ENCODE measurements around the gene TXNDC17. TPM values are rescaled to one million over a fixed set of nuclear protein-coding genes. Genes with fewer than 3 reads are reported as not detected.

The TXNDC17 gene
- total RNA-seq, 4 donors from 2014 or later, result 58.5 to 109 (median 74.2) TPM

DNA sequence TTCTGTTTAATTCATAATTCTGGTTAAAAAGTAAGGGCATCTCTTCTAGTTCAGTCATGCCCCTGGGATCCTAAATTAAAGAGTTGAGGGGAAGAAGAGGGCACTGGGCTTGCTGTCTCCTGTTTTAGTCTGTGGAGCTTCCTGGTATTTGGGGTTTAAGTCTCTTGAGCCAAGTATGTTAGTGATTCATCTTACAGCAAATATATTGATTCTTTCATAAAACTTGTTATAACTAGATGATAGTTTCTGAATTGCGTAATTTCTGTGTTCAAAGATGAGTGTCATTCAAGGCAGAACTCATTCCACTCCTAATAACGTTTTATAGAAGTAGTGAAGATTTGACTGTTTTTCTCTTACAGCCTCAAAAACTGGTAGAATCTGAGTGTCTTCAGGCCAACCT, 1.7 kb downstream of the TXNDC17 start:
- DNase-seq (ENCODE audit: extremely low spot score), result no peak
- Histone ChIP-seq H3K36me3 (peaks cover 16 to 51% (median 35%) of the 10 kb centered on the region in 4 donors), H3K4me1 (peaks cover 18 to 42% (median 33%) of the 10 kb centered on the region in 4 donors), H3K9me3 (no peaks in the 10 kb centered on the region), H3K27me3 (no peaks in the 10 kb centered on the region), H3K4me3 (no peak overlapping the region), H3K27ac (replicated peaks in 1 of 4) (no peak overlapping the region)
- 68% methylated on average over 2 of the region's 2 CpGs for WGBS
- intact Hi-C loops (cut with DNase I), result loop anchor here (5.0 kb wide), 1 partner anchor 170 kb away; no protein-coding TSS in a partner anchor
- TF ChIP-seq EP300 (IDR thresholded peaks at IDR 0.05) (no peak), POLR2A (IDR thresholded peaks at IDR 0.05; ENCODE audit: low read depth) (no peak), POLR2AphosphoS5 (IDR thresholded peaks at IDR 0.05) (no peak)
- TF ChIP-seq, protein P1, sequence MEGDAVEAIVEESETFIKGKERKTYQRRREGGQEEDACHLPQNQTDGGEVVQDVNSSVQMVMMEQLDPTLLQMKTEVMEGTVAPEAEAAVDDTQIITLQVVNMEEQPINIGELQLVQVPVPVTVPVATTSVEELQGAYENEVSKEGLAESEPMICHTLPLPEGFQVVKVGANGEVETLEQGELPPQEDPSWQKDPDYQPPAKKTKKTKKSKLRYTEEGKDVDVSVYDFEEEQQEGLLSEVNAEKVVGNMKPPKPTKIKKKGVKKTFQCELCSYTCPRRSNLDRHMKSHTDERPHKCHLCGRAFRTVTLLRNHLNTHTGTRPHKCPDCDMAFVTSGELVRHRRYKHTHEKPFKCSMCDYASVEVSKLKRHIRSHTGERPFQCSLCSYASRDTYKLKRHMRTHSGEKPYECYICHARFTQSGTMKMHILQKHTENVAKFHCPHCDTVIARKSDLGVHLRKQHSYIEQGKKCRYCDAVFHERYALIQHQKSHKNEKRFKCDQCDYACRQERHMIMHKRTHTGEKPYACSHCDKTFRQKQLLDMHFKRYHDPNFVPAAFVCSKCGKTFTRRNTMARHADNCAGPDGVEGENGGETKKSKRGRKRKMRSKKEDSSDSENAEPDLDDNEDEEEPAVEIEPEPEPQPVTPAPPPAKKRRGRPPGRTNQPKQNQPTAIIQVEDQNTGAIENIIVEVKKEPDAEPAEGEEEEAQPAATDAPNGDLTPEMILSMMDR (IDR thresholded peaks at IDR 0.05), result no peak

DNA sequence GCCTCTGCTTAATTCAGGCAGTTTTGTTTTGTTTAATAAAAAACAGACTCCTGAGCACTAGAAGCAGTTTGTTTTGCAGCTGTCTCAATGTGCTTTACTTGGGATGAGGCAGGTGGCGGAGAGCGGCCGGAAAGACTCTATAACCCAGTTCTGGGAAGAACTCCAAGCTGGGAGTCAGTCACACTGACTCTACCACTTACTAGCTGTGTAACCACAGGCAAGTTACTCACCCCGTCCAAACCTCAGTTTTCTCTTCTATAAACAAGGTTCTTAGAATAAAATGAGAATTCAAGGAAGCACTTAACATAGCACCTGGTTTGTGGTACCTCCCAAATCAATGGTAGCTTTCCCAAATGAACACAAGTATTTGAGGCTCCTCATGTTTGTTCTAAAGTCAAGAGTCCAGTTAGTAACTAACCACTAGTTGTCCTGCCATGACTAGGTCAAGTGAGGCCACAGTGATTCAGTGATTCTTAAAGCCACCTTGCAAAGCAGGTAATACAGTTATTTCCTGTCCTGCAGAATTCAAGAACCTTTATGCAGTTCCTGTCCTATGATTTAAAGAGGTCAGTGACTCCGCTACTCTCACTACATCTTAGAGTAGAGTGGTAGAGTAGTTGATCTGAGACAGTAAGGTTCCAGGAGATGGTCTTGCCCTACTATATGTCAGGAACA, 2.7 kb downstream of the TXNDC17 start:
- Histone ChIP-seq H3K27ac (replicated peaks in 1 of 4) (no peak overlapping the region), H3K9me3 (no peaks in the 10 kb centered on the region), H3K4me3 (no peak overlapping the region), H3K27me3 (no peaks in the 10 kb centered on the region), H3K4me1 (peaks cover 17 to 35% (median 32%) of the 10 kb centered on the region in 4 donors), H3K36me3 (peaks cover 19 to 61% (median 40%) of the 10 kb centered on the region in 4 donors)
- TF ChIP-seq POLR2AphosphoS5 (IDR thresholded peaks at IDR 0.05), result no peak
- TF ChIP-seq POLR2A (IDR thresholded peaks at IDR 0.05; ENCODE audit: low read depth), result no peak
- TF ChIP-seq, protein P1 (IDR thresholded peaks at IDR 0.05), result no peak
- no peak for TF ChIP-seq EP300 (IDR thresholded peaks at IDR 0.05)
- 69% methylated on average over 5 of the region's 5 CpGs for WGBS
- intact Hi-C loops (cut with DNase I), result loop anchor here (5.0 kb wide), 1 partner anchor 171 kb away; no protein-coding TSS in a partner anchor
- DNase-seq (ENCODE audit: extremely low spot score), result no peak

DNA sequence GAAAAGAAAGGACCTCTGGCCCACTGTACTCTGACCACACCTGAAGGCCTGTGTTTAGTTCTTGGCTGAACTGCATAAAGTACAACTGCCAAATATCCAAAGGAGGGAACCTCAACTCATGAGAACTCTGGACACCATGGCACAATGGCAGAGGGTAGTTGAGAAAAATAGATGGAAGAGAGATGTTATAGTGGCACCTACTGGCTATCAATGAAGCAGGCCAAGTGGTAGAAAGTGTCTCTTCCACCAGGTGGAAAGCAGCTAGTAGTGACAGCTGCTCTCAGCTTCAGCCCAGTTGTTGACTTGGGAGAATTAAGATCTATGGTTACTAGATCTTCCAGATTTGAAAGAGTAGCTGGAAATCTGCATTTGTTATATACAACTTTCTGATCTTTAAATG, 7.3 kb downstream of the TXNDC17 start:
- peaks cover 15 to 65% (median 45%) of the 10 kb centered on the region in 4 donors for H3K36me3 ChIP-seq
- no peak for DNase-seq (ENCODE audit: extremely low spot score)
- no peak overlapping the region for H3K27ac ChIP-seq (replicated peaks in 1 of 4)
- no peaks in the 10 kb centered on the region for H3K9me3 ChIP-seq
- TF ChIP-seq, protein P1 (IDR thresholded peaks at IDR 0.05), result peak in 1 of 3 experiments; percentile 13
- TF ChIP-seq EP300 (IDR thresholded peaks at IDR 0.05) (no peak), POLR2A (IDR thresholded peaks at IDR 0.05; ENCODE audit: low read depth) (no peak), POLR2AphosphoS5 (IDR thresholded peaks at IDR 0.05) (no peak)
- no peak overlapping the region for H3K4me3 ChIP-seq
- H3K27me3 ChIP-seq, result no peaks in the 10 kb centered on the region
- H3K4me1 ChIP-seq, result peaks cover 23 to 36% (median 35%) of the 10 kb centered on the region in 4 donors
- intact Hi-C loops (cut with DNase I), result no loop called here

- Histone ChIP-seq H3K27ac (replicated peaks in 1 of 4) (peak within 1 kb of the TSS; percentile 82 to 95 (median 90)), H3K36me3 (peaks cover 3 to 33% (median 21%) of the 10 kb centered on the region in 4 donors), H3K4me3 (peak within 1 kb of the TSS; percentile 67 to 83 (median 76)), H3K27me3 (peaks cover 0 to 23% (median 5%) of the 10 kb centered on the region in 4 donors), H3K9me3 (peaks cover 0 to 7% (median 0%) of the 10 kb centered on the region in 4 donors), H3K4me1 (peaks cover 23 to 51% (median 41%) of the 10 kb centered on the region in 4 donors)
- 0% methylated on average over 11 of the region's 35 CpGs for WGBS
- intact Hi-C loops (cut with DNase I), result no loop called here
- TF ChIP-seq, protein P1 (IDR thresholded peaks at IDR 0.05), result no peak
- TF ChIP-seq POLR2AphosphoS5 (IDR thresholded peaks at IDR 0.05), result peak; percentile 93 to 96
- TF ChIP-seq EP300 (IDR thresholded peaks at IDR 0.05), result no peak
- no peak for TF ChIP-seq POLR2A (IDR thresholded peaks at IDR 0.05; ENCODE audit: low read depth)
- peak; percentile 99 for DNase-seq (ENCODE audit: extremely low spot score)
Measured at GRCh38 chr17:6651354-6651918, 10.6 kb downstream of the TXNDC17 start, which contains the start of the genes C17orf100 and MED31. Gene C17orf100, plus strand, starts transcription at chr17:6651762. Its CDS starts 152 bp downstream, at chr17:6651914. Gene MED31, minus strand, starts transcription at chr17:6651605. Its CDS starts 77 bp downstream, at chr17:6651528.
